ENCODE data around the gene NTNG1.

DNA sequence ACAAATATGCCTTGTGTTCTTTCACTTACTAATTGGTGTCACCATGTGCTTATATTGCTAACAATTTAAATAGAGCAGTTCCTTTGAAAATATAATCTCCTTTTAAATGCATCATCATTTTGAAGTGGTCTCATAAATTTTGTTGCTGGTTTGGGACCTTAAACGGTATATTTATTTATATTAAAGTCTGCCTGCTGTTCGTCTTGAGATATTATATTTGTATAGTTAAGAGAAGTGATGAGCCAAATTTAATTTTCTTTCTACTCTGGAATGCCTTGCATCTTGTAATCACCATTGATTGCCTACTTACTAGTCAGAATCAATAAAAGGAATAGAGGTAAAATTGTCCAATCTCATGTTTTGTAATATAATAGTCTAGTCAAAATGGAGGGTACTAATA lies 91.6 kb downstream of the NTNG1 start:
- TF ChIP-seq POLR2AphosphoS5 (IDR thresholded peaks at IDR 0.05; ENCODE audit: low read length) (no peak), POLR2AphosphoS2 (IDR thresholded peaks at IDR 0.05; ENCODE audit: low read depth, low read length) (no peak), EGR1 (IDR thresholded peaks at IDR 0.05; ENCODE audit: borderline replicate concordance in 1 of 2, low read depth in 2 of 2, low read length in 2 of 2) (no peak), CHD2 (IDR thresholded peaks at IDR 0.05; ENCODE audit: borderline replicate concordance, low read depth, low read length) (no peak), POLR2A (IDR thresholded peaks at IDR 0.05; ENCODE audit: low read depth, low read length) (no peak), HDGF (IDR thresholded peaks at IDR 0.05) (no peak)
- TF ChIP-seq, protein P1, sequence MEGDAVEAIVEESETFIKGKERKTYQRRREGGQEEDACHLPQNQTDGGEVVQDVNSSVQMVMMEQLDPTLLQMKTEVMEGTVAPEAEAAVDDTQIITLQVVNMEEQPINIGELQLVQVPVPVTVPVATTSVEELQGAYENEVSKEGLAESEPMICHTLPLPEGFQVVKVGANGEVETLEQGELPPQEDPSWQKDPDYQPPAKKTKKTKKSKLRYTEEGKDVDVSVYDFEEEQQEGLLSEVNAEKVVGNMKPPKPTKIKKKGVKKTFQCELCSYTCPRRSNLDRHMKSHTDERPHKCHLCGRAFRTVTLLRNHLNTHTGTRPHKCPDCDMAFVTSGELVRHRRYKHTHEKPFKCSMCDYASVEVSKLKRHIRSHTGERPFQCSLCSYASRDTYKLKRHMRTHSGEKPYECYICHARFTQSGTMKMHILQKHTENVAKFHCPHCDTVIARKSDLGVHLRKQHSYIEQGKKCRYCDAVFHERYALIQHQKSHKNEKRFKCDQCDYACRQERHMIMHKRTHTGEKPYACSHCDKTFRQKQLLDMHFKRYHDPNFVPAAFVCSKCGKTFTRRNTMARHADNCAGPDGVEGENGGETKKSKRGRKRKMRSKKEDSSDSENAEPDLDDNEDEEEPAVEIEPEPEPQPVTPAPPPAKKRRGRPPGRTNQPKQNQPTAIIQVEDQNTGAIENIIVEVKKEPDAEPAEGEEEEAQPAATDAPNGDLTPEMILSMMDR (IDR thresholded peaks at IDR 0.05 in 2 of 3, conservative IDR thresholded peaks at IDR 0.05 in 1 of 3; ENCODE audit: control insufficient read depth in 2 of 3, extremely low read depth in 1 of 3, insufficient read depth in 1 of 3, low read depth in 3 of 3, low read length in 3 of 3), result no peak
